H1 (cell line): ENCODE results near the gene DDI2.

ENCODE experiments used
- BCL11A ChIP-seq, 2 experiments: IDR thresholded peaks; one replicate each; pipeline ENCODE4 v1.6.1; 2011; ENCODE audit warnings: low read depth in 2 of 2, low read length in 2 of 2, mild to moderate bottlenecking in 2 of 2
- EGR1 ChIP-seq: IDR thresholded peaks from 2 replicates; pipeline ENCODE4 v1.6.1; 2011; ENCODE audit warnings: low read depth, low read length, borderline replicate concordance
- KDM4A ChIP-seq: IDR thresholded peaks from one replicate; pipeline ENCODE4 v1.7.1; 2012; ENCODE audit warnings: low read depth, mild to moderate bottlenecking, moderate library complexity, low read length, inconsistent platforms; ENCODE audit not compliant: severe bottlenecking
- MAFK ChIP-seq: IDR thresholded peaks from 2 replicates; pipeline ENCODE4 v1.6.1; 2012; ENCODE audit warnings: low read depth, mild to moderate bottlenecking, improper control_type of control experiment, low read length
- POLR2A ChIP-seq, 2 experiments: IDR thresholded peaks; 1 replicate in 1 of 2; 2 replicates in 1 of 2; pipeline ENCODE4 v1.6.1; 2011; ENCODE audit warnings: low read depth in 2 of 2, low read length in 2 of 2, mild to moderate bottlenecking in 2 of 2; ENCODE audit errors: control extremely low read depth in 1 of 2
- POLR2AphosphoS5 ChIP-seq: IDR thresholded peaks from 2 replicates; pipeline ENCODE4 v1.6.1; 2011; ENCODE audit warnings: low read depth, low read length
- RAD21 ChIP-seq, 2 experiments: IDR thresholded peaks in 1 of 2; conservative IDR thresholded peaks in 1 of 2; 2 replicates each; pipeline ENCODE4 v1.6.1; 2011; ENCODE audit warnings: low read depth in 2 of 2, low read length in 2 of 2, improper control_type of control experiment in 1 of 2, inconsistent platforms in 1 of 2, mild to moderate bottlenecking in 1 of 2, moderate library complexity in 1 of 2
- SIN3A ChIP-seq, 2 experiments: IDR thresholded peaks in 1 of 2; conservative IDR thresholded peaks in 1 of 2; 2 replicates each; pipeline ENCODE4 v1.6.1; 2011 to 2012; ENCODE audit warnings: low read length in 2 of 2, improper control_type of control experiment in 1 of 2, low read depth in 1 of 2, mild to moderate bottlenecking in 1 of 2
- SIRT6 ChIP-seq: IDR thresholded peaks from one replicate; pipeline ENCODE4 v1.7.1; 2012; ENCODE audit warnings: low read length, inconsistent platforms
- SRF ChIP-seq: IDR thresholded peaks from 2 replicates; pipeline ENCODE4 v1.6.1; 2011; ENCODE audit warnings: mild to moderate bottlenecking, low read depth, low read length, moderate library complexity
- TAF1 ChIP-seq: IDR thresholded peaks from 2 replicates; pipeline ENCODE4 v1.6.1; 2011; ENCODE audit warnings: mild to moderate bottlenecking, low read depth, low read length
- ZNF274 ChIP-seq: IDR thresholded peaks from 2 replicates; pipeline ENCODE4 v1.7.0; 2012; ENCODE audit warnings: low read length, borderline replicate concordance; ENCODE audit errors: extremely low read depth
- TF ChIP-seq, protein P1 (sequence below), 3 experiments: IDR thresholded peaks; 1 replicate in 2 of 3; 2 replicates in 1 of 3; pipeline versions ENCODE4 v1.5.1 to v1.6.1; 2011; ENCODE audit warnings: low read length in 3 of 3, mild to moderate bottlenecking in 3 of 3, inconsistent platforms in 2 of 3, low read depth in 1 of 3, moderate library complexity in 1 of 3; ENCODE audit not compliant: insufficient read depth in 1 of 3; ENCODE audit errors: control extremely low read depth in 1 of 3
- TF ChIP-seq, protein P2 (sequence below): IDR thresholded peaks from 2 replicates; pipeline ENCODE4 v1.6.1; 2011; ENCODE audit warnings: low read length, improper control_type of control experiment

DNA sequence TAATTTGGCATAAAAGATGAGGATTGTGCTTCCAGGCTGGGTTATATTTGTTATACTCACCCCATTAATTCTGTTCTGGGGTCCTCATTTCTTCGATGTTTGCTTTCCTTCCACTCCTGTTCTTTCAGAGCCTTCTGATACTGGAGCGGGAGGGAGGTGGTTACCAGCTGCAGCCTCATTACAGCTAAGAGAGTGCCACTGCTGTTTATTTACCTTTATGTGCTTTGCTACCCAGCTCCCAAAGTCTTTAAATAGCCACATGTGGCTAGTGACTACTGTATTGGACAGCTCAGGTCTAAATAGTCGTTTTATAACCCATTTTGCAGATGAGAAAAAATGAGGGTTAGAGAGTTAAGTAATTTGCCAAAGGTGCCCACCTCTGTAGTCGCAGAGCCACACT is 92.0 kb downstream of the DDI2 start:
- TF ChIP-seq, protein P1, sequence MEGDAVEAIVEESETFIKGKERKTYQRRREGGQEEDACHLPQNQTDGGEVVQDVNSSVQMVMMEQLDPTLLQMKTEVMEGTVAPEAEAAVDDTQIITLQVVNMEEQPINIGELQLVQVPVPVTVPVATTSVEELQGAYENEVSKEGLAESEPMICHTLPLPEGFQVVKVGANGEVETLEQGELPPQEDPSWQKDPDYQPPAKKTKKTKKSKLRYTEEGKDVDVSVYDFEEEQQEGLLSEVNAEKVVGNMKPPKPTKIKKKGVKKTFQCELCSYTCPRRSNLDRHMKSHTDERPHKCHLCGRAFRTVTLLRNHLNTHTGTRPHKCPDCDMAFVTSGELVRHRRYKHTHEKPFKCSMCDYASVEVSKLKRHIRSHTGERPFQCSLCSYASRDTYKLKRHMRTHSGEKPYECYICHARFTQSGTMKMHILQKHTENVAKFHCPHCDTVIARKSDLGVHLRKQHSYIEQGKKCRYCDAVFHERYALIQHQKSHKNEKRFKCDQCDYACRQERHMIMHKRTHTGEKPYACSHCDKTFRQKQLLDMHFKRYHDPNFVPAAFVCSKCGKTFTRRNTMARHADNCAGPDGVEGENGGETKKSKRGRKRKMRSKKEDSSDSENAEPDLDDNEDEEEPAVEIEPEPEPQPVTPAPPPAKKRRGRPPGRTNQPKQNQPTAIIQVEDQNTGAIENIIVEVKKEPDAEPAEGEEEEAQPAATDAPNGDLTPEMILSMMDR (IDR thresholded peaks at IDR 0.05; ENCODE audit: control extremely low read depth in 1 of 3, insufficient read depth in 1 of 3, low read depth in 1 of 3, low read length in 3 of 3), result no peak
- TF ChIP-seq RAD21 (IDR thresholded peaks at IDR 0.05 in 1 of 2, conservative IDR thresholded peaks at IDR 0.05 in 1 of 2; ENCODE audit: low read depth in 2 of 2, low read length in 2 of 2) (no peak), ZNF274 (no peak), SIN3A (conservative IDR thresholded peaks at IDR 0.05 in 1 of 2, IDR thresholded peaks at IDR 0.05 in 1 of 2; ENCODE audit: low read depth in 1 of 2, low read length in 2 of 2) (no peak), POLR2A (IDR thresholded peaks at IDR 0.05; ENCODE audit: control extremely low read depth in 1 of 2, low read depth in 2 of 2, low read length in 2 of 2) (no peak), KDM4A (no peak), MAFK (no peak), EGR1 (no peak), POLR2AphosphoS5 (no peak), TAF1 (no peak), SIRT6 (no peak), SRF (no peak), BCL11A (IDR thresholded peaks at IDR 0.05; ENCODE audit: low read depth in 2 of 2, low read length in 2 of 2) (no peak)
- TF ChIP-seq, protein P2, sequence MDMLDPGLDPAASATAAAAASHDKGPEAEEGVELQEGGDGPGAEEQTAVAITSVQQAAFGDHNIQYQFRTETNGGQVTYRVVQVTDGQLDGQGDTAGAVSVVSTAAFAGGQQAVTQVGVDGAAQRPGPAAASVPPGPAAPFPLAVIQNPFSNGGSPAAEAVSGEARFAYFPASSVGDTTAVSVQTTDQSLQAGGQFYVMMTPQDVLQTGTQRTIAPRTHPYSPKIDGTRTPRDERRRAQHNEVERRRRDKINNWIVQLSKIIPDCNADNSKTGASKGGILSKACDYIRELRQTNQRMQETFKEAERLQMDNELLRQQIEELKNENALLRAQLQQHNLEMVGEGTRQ, result no peak
